Adipose tissue (tissue), 3 donors: ENCODE data around the gene FAM234B. TPM values are rescaled to one million over a fixed set of nuclear protein-coding genes. Genes with fewer than 3 reads are reported as not detected.

Experiments
- H3K27ac ChIP-seq: one replicate; pipeline ENCODE4 v1.5.1; 2013; ENCODE audit warnings: low read depth, low read length
- WGBS, 3 donors: extraction: QIAGEN DNeasy Blood & Tissue Kit; methylation state at CpG; one replicate each; pipeline ENCODE4 v1.1.7; 2013; 5-methylcytosine and 5-hydroxymethylcytosine counted together
- polyA plus RNA-seq, 3 donors: library from polyadenylated mRNA; stranded (reverse); fragments of 200-250 nt; gene quantifications; one replicate each; pipeline ENCODE4 v1.2.3, GENCODE V29; 2013
- donor health status: healthy with polysubstance abuse.
- donor health status: Bipolar disorder and iron deficiency.
- donor health status: healthy.

The FAM234B gene
- polyA plus RNA-seq, 3 donors = 1.8 to 4.0 (median 2.3) TPM

- 5 to 20% (median 10%) methylated on average over 6 of the region's 6 CpGs for WGBS, 3 donors
These were observed 56.4 kb downstream of the FAM234B start for GRCh38 chr12:13100605-13100881.

GRCh38 chr12:13100882-13101769 lies 56.9 kb downstream of the FAM234B start:
- H3K27ac ChIP-seq = peak overlapping the region; percentile 97
- WGBS, 3 donors = 1 to 3% (median 2%) methylated on average over 64 to 79 of the region's 79 CpGs

More at GRCh38 chr12:13100605-13100881, 56.4 kb downstream of the FAM234B start:
- peak overlapping the region; percentile 60 for H3K27ac ChIP-seq

- WGBS, 3 donors = 44 to 57% (median 55%) methylated on average over 10 of the region's 10 CpGs
These were observed 57.7 kb downstream of the FAM234B start for GRCh38 chr12:13101821-13102375.

GRCh38 chr12:13102461-13103195 lies 58.4 kb downstream of the FAM234B start:
- 50 to 74% (median 54%) methylated on average over 7 of the region's 7 CpGs for WGBS, 3 donors
- H3K27ac ChIP-seq = no peak overlapping the region

More at GRCh38 chr12:13101821-13102375, 57.7 kb downstream of the FAM234B start:
- H3K27ac ChIP-seq = peak overlapping the region; percentile 97

GRCh38 chr12:13103391-13104033 lies 59.3 kb downstream of the FAM234B start, which contains the start of gene GSG1:
TSS of gene GSG1 (minus strand) at chr12:13103667. CDS start at chr12:13103512, 155 bp downstream.
- no peak within 1 kb of the TSS for H3K27ac ChIP-seq
- WGBS, 3 donors = 85 to 89% (median 87%) methylated on average over 8 of the region's 8 CpGs

- H3K27ac ChIP-seq = no peak overlapping the region
- 82 to 89% (median 87%) methylated on average over 3 of the region's 3 CpGs for WGBS, 3 donors
These were observed 60.2 kb downstream of the FAM234B start for GRCh38 chr12:13104409-13104808.

GRCh38 chr12:13105781-13106180 lies 61.6 kb downstream of the FAM234B start:
- WGBS, 3 donors = 96 to 100% (median 100%) methylated on average over 1 of the region's 1 CpG
- no peak overlapping the region for H3K27ac ChIP-seq

- WGBS, 3 donors = 96 to 100% (median 100%) methylated on average over 1 of the region's 1 CpG
- no peak overlapping the region for H3K27ac ChIP-seq
These were observed 62.5 kb downstream of the FAM234B start for GRCh38 chr12:13106666-13107065.

GRCh38 chr12:13112968-13113367 lies 68.8 kb downstream of the FAM234B start:
- H3K27ac ChIP-seq = no peak overlapping the region
- WGBS, 3 donors = 84 to 93% (median 89%) methylated on average over 6 of the region's 6 CpGs

- 57 to 63% (median 60%) methylated on average over 15 of the region's 15 CpGs for WGBS, 3 donors
- H3K27ac ChIP-seq = no peak overlapping the region
These were observed 70.3 kb downstream of the FAM234B start for GRCh38 chr12:13114251-13115052.

GRCh38 chr12:13116259-13116658 lies 72.1 kb downstream of the FAM234B start:
- WGBS, 3 donors = 63 to 78% (median 72%) methylated on average over 7 of the region's 7 CpGs
- H3K27ac ChIP-seq = no peak overlapping the region

GRCh38 chr12:13117029-13117428 lies 72.8 kb downstream of the FAM234B start:
- no peak overlapping the region for H3K27ac ChIP-seq
- WGBS, 3 donors = 71 to 76% (median 73%) methylated on average over 6 of the region's 6 CpGs

- 74 to 99% (median 88%) methylated on average over 2 of the region's 2 CpGs for WGBS, 3 donors
- no peak overlapping the region for H3K27ac ChIP-seq
These were observed 75.6 kb downstream of the FAM234B start for GRCh38 chr12:13119826-13120225.

GRCh38 chr12:13120413-13120812 lies 76.2 kb downstream of the FAM234B start:
- H3K27ac ChIP-seq = no peak overlapping the region

GRCh38 chr12:13121568-13121967 lies 77.4 kb downstream of the FAM234B start:
- H3K27ac ChIP-seq = no peak overlapping the region
- WGBS, 3 donors = 69 to 86% (median 77%) methylated on average over 5 of the region's 5 CpGs

More at GRCh38 chr12:13120413-13120812, 76.2 kb downstream of the FAM234B start:
- 82 to 91% (median 91%) methylated on average over 3 of the region's 3 CpGs for WGBS, 3 donors

GRCh38 chr12:13124656-13125505 lies 80.7 kb downstream of the FAM234B start:
- H3K27ac ChIP-seq = no peak overlapping the region
- 70 to 80% (median 76%) methylated on average over 8 of the region's 8 CpGs for WGBS, 3 donors

GRCh38 chr12:13125996-13126395 lies 81.8 kb downstream of the FAM234B start:
- 92 to 96% (median 92%) methylated on average over 2 of the region's 2 CpGs for WGBS, 3 donors
- H3K27ac ChIP-seq = no peak overlapping the region
